22Rv1 (cell line): ENCODE data around the gene GABPB1.

Experiments
- H3K27ac ChIP-seq: fragments of 450-650 bp; 2 replicates; pipeline ENCODE4 v1.5.1; 2017
- CTCF ChIP-seq: fragments of 450-650 bp; IDR thresholded peaks from 2 replicates; pipeline ENCODE4 v1.5.1; 2017; ENCODE audit warnings: mild to moderate bottlenecking
- ZFX ChIP-seq: fragments of 450-650 bp; IDR thresholded peaks from 2 replicates; pipeline ENCODE4 v1.6.1; 2017; ENCODE audit warnings: antibody characterized with exemption, borderline replicate concordance

GABPB1 gene

GRCh38 chr15:50275908-50276307 lies 79.1 kb downstream of the GABPB1 start:
- H3K27ac ChIP-seq, result no peak overlapping the region
- no peak for TF ChIP-seq ZFX
- TF ChIP-seq CTCF, result no peak

- no peak for TF ChIP-seq ZFX
- TF ChIP-seq CTCF, result no peak
- no peak overlapping the region for H3K27ac ChIP-seq
Observed at GRCh38 chr15:50275091-50275490, 79.9 kb downstream of the GABPB1 start.

GRCh38 chr15:50267577-50267976 lies 87.4 kb downstream of the GABPB1 start:
- TF ChIP-seq ZFX, result no peak

GRCh38 chr15:50265620-50266019 lies 89.4 kb downstream of the GABPB1 start, which contains the start of gene HDC:
Gene HDC, minus strand, starts transcription at chr15:50265726. Its CDS starts 103 bp downstream, at chr15:50265623.
- H3K27ac ChIP-seq, result no peak within 1 kb of the TSS
- TF ChIP-seq ZFX, result no peak
- no peak for TF ChIP-seq CTCF

More at GRCh38 chr15:50267577-50267976, 87.4 kb downstream of the GABPB1 start:
- no peak overlapping the region for H3K27ac ChIP-seq

- no peak for TF ChIP-seq CTCF
- no peak for TF ChIP-seq ZFX
- no peak overlapping the region for H3K27ac ChIP-seq
Observed at GRCh38 chr15:50262533-50262932, 92.5 kb downstream of the GABPB1 start.

- TF ChIP-seq CTCF (no peak), ZFX (no peak)
- H3K27ac ChIP-seq, result no peak overlapping the region
Observed at GRCh38 chr15:50261981-50262380, 93.0 kb downstream of the GABPB1 start.

- TF ChIP-seq ZFX (no peak), CTCF (no peak)
- H3K27ac ChIP-seq, result no peak overlapping the region
Observed at GRCh38 chr15:50260969-50261496, 94.0 kb downstream of the GABPB1 start.

GRCh38 chr15:50259276-50259675 lies 95.7 kb downstream of the GABPB1 start:
- no peak overlapping the region for H3K27ac ChIP-seq
- TF ChIP-seq CTCF (no peak), ZFX (no peak)
